IPS DF 6.9 (cell line): Measurements from ENCODE around the gene SVBP.
"Not testable (repeated sequence)": the region's sequence is repeated elsewhere in the genome, so short reads cannot be mapped to it uniquely, and the experiment has no call there.

ENCODE experiments used
- DNase-seq: peaks from one replicate; pipeline ENCODE4 v3.0.0-alpha.2; 2013; ENCODE audit warnings: low read depth, low spot score
- H3K27ac ChIP-seq: one replicate; pipeline ENCODE4 v1.5.1; 2013; ENCODE audit warnings: low read length, control low read depth
- H3K27me3 ChIP-seq: 2 replicates; pipeline ENCODE4 v1.6.1; 2013; ENCODE audit warnings: mild to moderate bottlenecking, low read length; ENCODE audit not compliant: control insufficient read depth, insufficient read depth
- H3K36me3 ChIP-seq: 2 replicates; pipeline ENCODE4 v1.6.1; 2013; ENCODE audit warnings: low read length; ENCODE audit not compliant: control insufficient read depth, insufficient read depth
- H3K4me1 ChIP-seq: 2 replicates; pipeline ENCODE4 v1.6.1; 2013; ENCODE audit warnings: low read length; ENCODE audit not compliant: control insufficient read depth, insufficient read depth
- H3K4me3 ChIP-seq: 2 replicates; pipeline ENCODE4 v1.5.1; 2013; ENCODE audit warnings: mild to moderate bottlenecking, low read length
- H3K9me3 ChIP-seq: 2 replicates; pipeline ENCODE4 v1.6.1; 2013; ENCODE audit warnings: low read length, inconsistent platforms; ENCODE audit not compliant: control insufficient read depth, insufficient read depth
- WGBS: extraction: QIAGEN DNeasy Blood & Tissue Kit; methylation state at CpG from one replicate; pipeline ENCODE4 v1.1.7; 2013; ENCODE audit warnings: mixed read lengths, missing lambda C conversion rate; ENCODE audit not compliant: insufficient read length, insufficient coverage; 5-methylcytosine and 5-hydroxymethylcytosine counted together

The SVBP gene

GRCh38 chr1:42824481-42825035 is 7.4 kb upstream of the SVBP start:
- DNase-seq, result no peak
- no peaks in the 10 kb centered on the region for H3K36me3 ChIP-seq
- H3K27me3 ChIP-seq, result no peaks in the 10 kb centered on the region
- H3K4me3 ChIP-seq, result no peak overlapping the region
- no peaks in the 10 kb centered on the region; the same call in 1 of the 2 replicates for H3K4me1 ChIP-seq
- no peak overlapping the region for H3K27ac ChIP-seq
- no peaks in the 10 kb centered on the region for H3K9me3 ChIP-seq
- WGBS, result no CpG with 5 or more reads among the region's 4 CpGs

- no peaks in the 10 kb centered on the region for H3K36me3 ChIP-seq
- H3K27me3 ChIP-seq, result no peaks in the 10 kb centered on the region
- H3K9me3 ChIP-seq, result no peaks in the 10 kb centered on the region
- no CpG with 5 or more reads among the region's 2 CpGs for whole genome bisulfite sequencing
- H3K4me1 ChIP-seq, result no peaks in the 10 kb centered on the region; the same call in 1 of the 2 replicates
- H3K27ac ChIP-seq, result no peak overlapping the region
- no peak overlapping the region for H3K4me3 ChIP-seq
- no peak for DNase-seq
Measured at GRCh38 chr1:42822800-42823392, 5.7 kb upstream of the SVBP start.

- Histone ChIP-seq H3K9me3 (no peaks in the 10 kb centered on the region), H3K27me3 (no peaks in the 10 kb centered on the region), H3K27ac (no peak overlapping the region), H3K4me3 (no peak overlapping the region), H3K36me3 (no peaks in the 10 kb centered on the region), H3K4me1 (no peaks in the 10 kb centered on the region; the same call in 1 of the 2 replicates)
- WGBS, result no CpG with 5 or more reads among the region's 2 CpGs
- no peak for DNase-seq
Measured at GRCh38 chr1:42821690-42822089, 4.5 kb upstream of the SVBP start.

GRCh38 chr1:42820813-42821212 is 3.6 kb upstream of the SVBP start:
- H3K27ac ChIP-seq, result no peak overlapping the region
- DNase-seq, result no peak
- WGBS, result no CpG with 5 or more reads among the region's 1 CpG

GRCh38 chr1:42817976-42818375 is 779 bp upstream of the SVBP start:
- no peak overlapping the region for H3K27ac ChIP-seq
- no peaks in the 10 kb centered on the region for H3K27me3 ChIP-seq
- no CpG with 5 or more reads among the region's 3 CpGs for WGBS
- H3K36me3 ChIP-seq, result no peaks in the 10 kb centered on the region
- no peak for DNase-seq
- H3K4me3 ChIP-seq, result no peak overlapping the region
- H3K9me3 ChIP-seq, result no peaks in the 10 kb centered on the region
- no peaks in the 10 kb centered on the region for H3K4me1 ChIP-seq

More at GRCh38 chr1:42820813-42821212, 3.6 kb upstream of the SVBP start:
- no peaks in the 10 kb centered on the region for H3K36me3 ChIP-seq
- H3K27me3 ChIP-seq, result no peaks in the 10 kb centered on the region
- H3K4me1 ChIP-seq, result no peaks in the 10 kb centered on the region; the same call in 1 of the 2 replicates
- no peak overlapping the region for H3K4me3 ChIP-seq
- H3K9me3 ChIP-seq, result no peaks in the 10 kb centered on the region

- Histone ChIP-seq H3K4me3 (no peak overlapping the region), H3K27ac (no peak overlapping the region), H3K9me3 (no peaks in the 10 kb centered on the region), H3K4me1 (no peaks in the 10 kb centered on the region), H3K36me3 (no peaks in the 10 kb centered on the region), H3K27me3 (no peaks in the 10 kb centered on the region)
- DNase-seq, result no peak
- no CpG with 5 or more reads among the region's 13 CpGs for WGBS
Measured at GRCh38 chr1:42817440-42817767, 207 bp upstream of the SVBP start.

GRCh38 chr1:42815941-42816584 is 1.1 kb downstream of the SVBP start:
- H3K4me1 ChIP-seq, result no peaks in the 10 kb centered on the region
- H3K36me3 ChIP-seq, result no peaks in the 10 kb centered on the region; the same call in 1 of the 2 replicates
- WGBS, result no CpG with 5 or more reads among the region's 7 CpGs
- DNase-seq, result no peak
- H3K9me3 ChIP-seq, result no peaks in the 10 kb centered on the region
- peak overlapping the region; percentile 91; the same call in 1 of the 2 replicates for H3K4me3 ChIP-seq
- no peaks in the 10 kb centered on the region for H3K27me3 ChIP-seq
- H3K27ac ChIP-seq, result no peak overlapping the region

- not testable (repeated sequence) for H3K4me3 ChIP-seq, H3K27me3 ChIP-seq, H3K9me3 ChIP-seq, H3K4me1 ChIP-seq, H3K27ac ChIP-seq, DNase-seq, H3K36me3 ChIP-seq
- WGBS, result no CpG with 5 or more reads among the region's 3 CpGs
Measured at GRCh38 chr1:42814815-42815214, 2.4 kb downstream of the SVBP start.

- Histone ChIP-seq H3K36me3 (no peaks in the 10 kb centered on the region; the same call in 1 of the 2 replicates), H3K4me3 (no peak overlapping the region), H3K4me1 (no peaks in the 10 kb centered on the region), H3K9me3 (no peaks in the 10 kb centered on the region), H3K27ac (no peak overlapping the region), H3K27me3 (no peaks in the 10 kb centered on the region)
- no peak for DNase-seq
Measured at GRCh38 chr1:42807056-42807668, 10.0 kb downstream of the SVBP start.

GRCh38 chr1:42806593-42806992 is 10.6 kb downstream of the SVBP start:
- no peaks in the 10 kb centered on the region; the same call in 1 of the 2 replicates for H3K36me3 ChIP-seq
- H3K27ac ChIP-seq, result no peak overlapping the region
- no peak for DNase-seq
- no peaks in the 10 kb centered on the region for H3K4me1 ChIP-seq
- H3K9me3 ChIP-seq, result no peaks in the 10 kb centered on the region
- no peaks in the 10 kb centered on the region for H3K27me3 ChIP-seq
- no peak overlapping the region for H3K4me3 ChIP-seq
- no CpG with 5 or more reads among the region's 5 CpGs for WGBS
